Activated naive CD8-positive, alpha-beta T cell treated with anti-CD3 and anti-CD28 coated beads for 36 hours (primary cell): ENCODE data around the gene PPP2R2B. TPM values are rescaled to one million over a fixed set of nuclear protein-coding genes. Genes with fewer than 3 reads are reported as not detected.

Experiments used
- DNase-seq: peaks from one replicate; pipeline ENCODE4 v3.0.0; 2021
- H3K27ac Mint-ChIP-seq: one replicate; pipeline ENCODE4 v1.8.0; 2022; ENCODE audit warnings: mild to moderate bottlenecking, moderate library complexity, mixed read lengths
- H3K27me3 Mint-ChIP-seq: one replicate; pipeline ENCODE4 v1.8.0; 2022; ENCODE audit warnings: mild to moderate bottlenecking, mixed read lengths
- H3K36me3 Mint-ChIP-seq: one replicate; pipeline ENCODE4 v1.8.0; 2021; ENCODE audit warnings: mild to moderate bottlenecking, mixed read lengths
- H3K4me1 Mint-ChIP-seq: one replicate; pipeline ENCODE4 v1.8.0; 2021; ENCODE audit warnings: mixed read lengths
- H3K4me3 Mint-ChIP-seq: one replicate; pipeline ENCODE4 v1.8.0; 2022; ENCODE audit warnings: mild to moderate bottlenecking, moderate library complexity, mixed read lengths
- H3K9me3 Mint-ChIP-seq: one replicate; pipeline ENCODE4 v1.8.0; 2022; ENCODE audit warnings: mixed read lengths
- total RNA-seq, 2 experiments: library from RNA; stranded (reverse); gene quantifications; one replicate each; pipeline ENCODE4 v1.2.3, GENCODE V29; 2021

Gene PPP2R2B
- total RNA-seq, 2 experiments from 2014 or later = 0.19 to 0.30 TPM

DNA sequence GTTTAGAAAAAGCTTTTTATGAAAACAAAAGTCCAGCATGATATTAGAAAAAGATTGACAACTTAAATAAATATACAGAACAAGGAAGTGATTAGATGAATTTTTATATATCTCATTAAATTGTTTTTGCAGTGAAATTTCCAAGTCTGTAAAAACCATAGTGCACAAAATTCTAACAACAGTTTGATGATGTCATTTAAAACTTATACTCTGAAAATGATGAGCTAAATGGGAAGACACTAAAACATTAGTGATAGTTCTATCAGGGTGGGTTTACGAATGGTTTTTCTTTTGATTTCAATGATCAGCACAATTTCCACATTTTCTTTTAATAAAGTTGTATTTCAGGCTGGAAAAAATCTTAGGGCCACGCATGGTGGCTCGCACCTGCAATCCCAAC lies 236.1 kb downstream of the PPP2R2B start:
- H3K4me3 Mint-ChIP-seq = no peak overlapping the region
- H3K36me3 Mint-ChIP-seq = no peaks in the 10 kb centered on the region
- H3K9me3 Mint-ChIP-seq = no peaks in the 10 kb centered on the region
- no peaks in the 10 kb centered on the region for H3K4me1 Mint-ChIP-seq
- no peak overlapping the region for H3K27ac Mint-ChIP-seq
- H3K27me3 Mint-ChIP-seq = no peaks in the 10 kb centered on the region
- no peak for DNase-seq

DNA sequence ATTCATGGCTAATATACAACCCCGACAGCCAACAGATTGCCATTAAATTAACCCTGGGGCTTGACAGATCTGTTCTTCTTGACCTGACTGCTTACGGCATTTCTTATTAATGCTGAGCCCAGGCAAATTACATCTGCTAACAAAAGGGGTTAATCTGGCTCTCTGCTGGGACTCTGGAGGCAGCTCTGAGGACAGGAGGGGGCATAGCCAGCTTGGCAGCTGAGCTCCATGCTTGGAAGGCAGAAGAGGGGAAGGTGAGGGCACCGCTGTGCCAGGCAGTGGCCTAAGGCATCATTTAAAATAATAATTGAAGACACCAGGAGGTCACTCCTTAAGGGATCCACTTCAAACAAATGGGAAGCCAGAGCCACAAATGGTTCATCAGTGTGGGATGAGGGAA lies 236.6 kb downstream of the PPP2R2B start:
- H3K36me3 Mint-ChIP-seq = no peaks in the 10 kb centered on the region

DNA sequence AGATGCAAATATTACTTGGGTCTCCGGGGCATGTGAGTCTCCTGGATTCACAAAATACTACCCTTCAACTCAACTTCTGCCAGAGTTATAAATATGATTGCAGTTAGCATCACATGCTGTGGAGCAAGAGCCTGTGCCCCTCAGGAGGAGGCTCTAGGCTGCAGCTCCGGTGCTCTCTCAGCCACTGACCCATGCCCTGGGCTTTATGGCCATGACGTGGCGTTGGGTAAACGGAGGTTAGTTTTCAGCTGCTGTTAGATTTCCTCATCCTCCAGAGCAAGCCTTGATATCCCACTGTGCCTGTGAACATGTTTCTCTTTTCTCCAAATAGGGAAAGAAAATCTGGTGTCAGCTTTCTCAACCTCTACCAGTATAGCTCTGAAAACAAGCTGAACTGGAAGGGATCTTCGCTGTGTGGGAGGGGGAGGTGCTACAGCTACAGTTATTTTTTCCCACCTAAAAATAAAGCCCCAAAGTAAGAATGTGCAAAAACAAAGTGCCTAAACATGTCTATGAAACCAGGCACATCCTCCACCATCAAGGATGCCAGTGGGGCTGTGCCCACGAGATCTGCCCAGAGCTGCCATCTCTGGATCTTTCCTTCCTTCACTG lies 238.2 kb downstream of the PPP2R2B start:
- Mint-ChIP-seq H3K4me1 (no peaks in the 10 kb centered on the region), H3K36me3 (no peaks in the 10 kb centered on the region), H3K9me3 (no peaks in the 10 kb centered on the region), H3K27me3 (no peaks in the 10 kb centered on the region), H3K27ac (no peak overlapping the region), H3K4me3 (no peak overlapping the region)
- no peak for DNase-seq

More for the DNA sequence above, 236.6 kb downstream of the PPP2R2B start:
- H3K27me3 Mint-ChIP-seq = no peaks in the 10 kb centered on the region
- H3K27ac Mint-ChIP-seq = no peak overlapping the region
- no peak for DNase-seq
- no peak overlapping the region for H3K4me3 Mint-ChIP-seq
- H3K4me1 Mint-ChIP-seq = no peaks in the 10 kb centered on the region
- no peaks in the 10 kb centered on the region for H3K9me3 Mint-ChIP-seq

DNA sequence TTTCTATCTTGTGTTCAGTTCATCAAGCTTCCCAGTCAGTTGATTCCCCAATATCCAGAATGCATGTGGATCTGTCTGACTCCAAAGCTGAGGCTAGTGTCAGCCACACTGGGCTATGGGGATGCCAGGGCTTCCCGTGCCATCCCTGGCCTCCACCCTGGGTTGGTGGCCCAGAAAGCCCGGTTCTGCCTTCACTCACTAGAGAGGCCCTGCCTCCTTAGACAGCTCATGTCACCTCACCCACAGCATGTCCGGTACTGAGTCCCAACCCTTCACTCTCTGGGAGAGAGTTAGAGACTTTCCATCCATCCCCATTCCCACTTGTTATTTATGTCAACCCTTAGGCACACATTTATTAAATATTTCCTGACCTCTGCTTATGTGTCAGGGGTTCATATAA lies 243.1 kb downstream of the PPP2R2B start:
- no peak for DNase-seq
- Mint-ChIP-seq H3K4me3 (no peak overlapping the region), H3K27ac (no peak overlapping the region), H3K36me3 (no peaks in the 10 kb centered on the region), H3K27me3 (no peaks in the 10 kb centered on the region), H3K9me3 (no peaks in the 10 kb centered on the region), H3K4me1 (no peaks in the 10 kb centered on the region)

DNA sequence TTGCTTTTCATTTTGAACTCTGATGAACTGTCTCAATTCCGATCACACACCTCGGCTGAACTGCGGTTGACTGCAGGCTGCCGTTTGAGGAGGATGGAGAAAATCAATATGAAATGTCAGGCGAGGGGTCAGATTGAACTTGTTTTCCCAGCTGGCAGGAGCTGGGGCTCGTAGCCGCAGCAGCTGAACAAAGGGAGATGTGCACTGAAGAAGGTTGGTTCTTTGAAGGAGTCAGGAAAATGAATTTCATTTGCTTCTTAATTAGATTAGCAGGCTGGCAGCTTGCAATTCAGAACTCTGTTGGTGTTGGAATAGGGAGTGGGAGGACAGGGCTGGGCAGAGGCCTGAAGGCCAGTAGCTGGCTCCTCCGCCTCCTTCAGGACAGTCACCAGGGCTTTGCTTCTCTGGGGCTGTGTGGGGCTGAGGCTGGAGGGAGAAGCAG lies 245.2 kb downstream of the PPP2R2B start:
- H3K27me3 Mint-ChIP-seq = no peaks in the 10 kb centered on the region
- H3K36me3 Mint-ChIP-seq = no peaks in the 10 kb centered on the region
- H3K9me3 Mint-ChIP-seq = no peaks in the 10 kb centered on the region
- DNase-seq = no peak
- no peak overlapping the region for H3K4me3 Mint-ChIP-seq
- no peak overlapping the region for H3K27ac Mint-ChIP-seq
- H3K4me1 Mint-ChIP-seq = no peaks in the 10 kb centered on the region

DNA sequence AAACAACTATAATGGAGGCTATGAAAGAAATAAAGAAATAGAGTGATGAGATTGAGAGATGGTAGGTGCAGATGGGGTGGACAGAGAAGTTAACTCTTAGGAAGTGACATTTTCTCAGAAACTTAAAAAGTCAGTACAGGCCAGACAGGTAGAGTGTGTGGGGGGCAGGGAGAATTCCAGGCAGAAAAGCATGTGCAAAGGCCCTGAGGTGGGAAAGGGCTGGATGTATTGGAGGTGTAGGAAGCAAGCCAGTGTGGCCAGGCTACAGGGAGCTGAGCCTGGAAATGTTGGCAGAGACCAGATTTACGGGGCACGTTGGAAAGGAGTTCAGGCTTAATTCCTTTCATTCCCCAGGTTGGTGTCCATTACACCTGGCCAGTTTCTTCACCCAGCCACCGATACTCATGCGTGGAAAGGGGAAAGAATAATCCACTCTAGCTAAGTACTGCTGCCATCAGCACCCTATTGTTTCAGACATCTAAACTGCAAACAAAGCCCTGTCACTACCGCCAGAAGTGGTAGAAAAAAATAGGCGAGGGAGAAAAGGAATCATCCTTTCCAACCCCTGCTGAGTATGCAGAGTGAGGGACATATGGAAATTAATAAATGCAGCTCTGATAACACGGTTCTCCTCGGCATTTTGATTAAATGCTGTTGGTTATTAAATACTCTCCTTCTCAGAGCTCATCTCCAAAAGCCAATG lies 245.8 kb downstream of the PPP2R2B start:
- no peak overlapping the region for H3K4me3 Mint-ChIP-seq
- H3K27ac Mint-ChIP-seq = no peak overlapping the region
- DNase-seq = no peak
- no peaks in the 10 kb centered on the region for H3K4me1 Mint-ChIP-seq
- no peaks in the 10 kb centered on the region for H3K9me3 Mint-ChIP-seq
- H3K27me3 Mint-ChIP-seq = no peaks in the 10 kb centered on the region
- no peaks in the 10 kb centered on the region for H3K36me3 Mint-ChIP-seq

DNA sequence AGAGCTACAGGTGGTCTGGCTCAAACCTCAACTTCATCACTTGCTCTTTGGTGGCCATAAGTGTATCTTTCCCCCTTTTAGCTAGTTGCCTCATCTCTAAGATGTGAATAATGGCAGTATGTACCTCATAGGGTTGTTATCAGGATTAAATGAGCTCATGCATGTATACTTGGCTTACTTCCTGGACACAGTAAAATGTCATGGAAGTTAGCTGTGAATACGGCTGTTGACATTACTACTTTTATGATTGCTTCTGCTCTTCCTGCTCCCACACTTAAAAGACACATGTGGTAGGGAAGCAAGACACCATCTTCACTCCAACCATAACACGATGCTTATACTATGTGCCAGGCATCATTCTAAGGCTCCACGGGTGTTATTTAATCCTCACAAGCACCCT lies 248.1 kb downstream of the PPP2R2B start:
- H3K27ac Mint-ChIP-seq = no peak overlapping the region
- H3K27me3 Mint-ChIP-seq = no peaks in the 10 kb centered on the region
- H3K4me3 Mint-ChIP-seq = no peak overlapping the region
- no peak for DNase-seq
- H3K9me3 Mint-ChIP-seq = peaks cover 1% of the 10 kb centered on the region
- no peaks in the 10 kb centered on the region for H3K36me3 Mint-ChIP-seq
- H3K4me1 Mint-ChIP-seq = no peaks in the 10 kb centered on the region

DNA sequence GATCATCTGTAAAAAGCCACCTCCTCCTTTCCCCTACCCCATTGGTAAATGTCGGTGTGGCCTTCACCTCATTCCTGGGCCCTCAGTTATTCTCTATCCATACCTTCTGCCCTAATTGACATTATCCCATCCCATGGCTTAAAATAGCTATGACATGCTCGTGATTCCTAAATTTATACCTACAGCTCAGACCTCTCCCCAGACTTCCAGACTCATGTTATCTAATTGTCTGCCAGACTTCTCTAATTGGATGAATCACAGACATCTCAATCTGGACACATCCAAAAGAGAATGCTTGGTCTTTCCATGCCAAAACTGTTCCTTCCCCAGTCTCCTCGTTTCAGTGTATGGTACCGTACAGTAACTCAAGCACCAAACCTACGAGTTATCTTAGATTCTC lies 249.6 kb downstream of the PPP2R2B start:
- H3K27ac Mint-ChIP-seq = no peak overlapping the region
- no peaks in the 10 kb centered on the region for H3K27me3 Mint-ChIP-seq
- H3K36me3 Mint-ChIP-seq = no peaks in the 10 kb centered on the region
- H3K4me1 Mint-ChIP-seq = no peaks in the 10 kb centered on the region
- no peak for DNase-seq
- H3K4me3 Mint-ChIP-seq = no peak overlapping the region
- peaks cover 1% of the 10 kb centered on the region for H3K9me3 Mint-ChIP-seq

DNA sequence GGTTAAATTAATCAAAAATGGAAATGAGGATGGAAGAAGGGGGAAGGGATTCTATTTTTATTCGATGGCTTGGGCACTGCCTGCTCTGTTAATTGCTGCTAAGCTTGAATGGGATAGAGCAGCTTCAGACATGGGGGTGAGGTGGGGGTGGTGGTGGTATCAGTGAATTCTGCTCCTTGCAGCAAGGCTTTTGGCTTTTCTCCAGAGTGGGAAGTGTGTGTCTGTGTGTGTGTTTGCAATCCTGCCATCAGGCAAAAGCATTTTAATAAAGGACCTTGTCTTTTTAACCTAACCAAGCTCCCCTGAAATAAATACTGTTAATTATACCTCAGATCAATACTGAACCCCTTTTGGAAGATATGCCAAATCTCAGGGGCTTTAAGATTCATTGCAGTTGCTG lies 251.6 kb downstream of the PPP2R2B start:
- no peaks in the 10 kb centered on the region for H3K36me3 Mint-ChIP-seq

DNA sequence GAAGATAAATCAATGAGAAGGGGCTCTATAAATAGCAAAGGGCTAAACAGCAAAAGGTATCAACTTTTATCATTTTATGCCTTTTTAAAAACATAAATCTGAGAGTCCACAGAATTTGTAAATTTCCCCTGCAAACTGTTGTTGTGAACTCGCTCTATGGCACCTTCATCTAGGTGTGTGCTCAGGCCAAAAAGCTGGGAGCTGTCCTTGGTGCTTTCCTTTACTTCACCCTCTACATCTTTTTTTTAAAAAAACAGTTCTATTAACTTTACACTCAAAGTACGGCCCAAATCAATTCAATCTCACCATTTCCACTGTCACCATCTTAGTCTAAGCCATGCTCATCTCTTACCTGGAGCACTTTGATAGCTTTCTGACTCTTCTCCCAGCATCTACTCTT lies 254.4 kb downstream of the PPP2R2B start:
- Mint-ChIP-seq H3K27ac (no peak overlapping the region), H3K36me3 (no peaks in the 10 kb centered on the region), H3K4me1 (no peaks in the 10 kb centered on the region), H3K4me3 (no peak overlapping the region), H3K9me3 (peaks cover 1% of the 10 kb centered on the region), H3K27me3 (no peaks in the 10 kb centered on the region)
- no peak for DNase-seq

More for the DNA sequence above, 251.6 kb downstream of the PPP2R2B start:
- Mint-ChIP-seq H3K27ac (no peak overlapping the region), H3K27me3 (no peaks in the 10 kb centered on the region), H3K4me1 (no peaks in the 10 kb centered on the region), H3K4me3 (no peak overlapping the region), H3K9me3 (peaks cover 1% of the 10 kb centered on the region)
- DNase-seq = no peak

DNA sequence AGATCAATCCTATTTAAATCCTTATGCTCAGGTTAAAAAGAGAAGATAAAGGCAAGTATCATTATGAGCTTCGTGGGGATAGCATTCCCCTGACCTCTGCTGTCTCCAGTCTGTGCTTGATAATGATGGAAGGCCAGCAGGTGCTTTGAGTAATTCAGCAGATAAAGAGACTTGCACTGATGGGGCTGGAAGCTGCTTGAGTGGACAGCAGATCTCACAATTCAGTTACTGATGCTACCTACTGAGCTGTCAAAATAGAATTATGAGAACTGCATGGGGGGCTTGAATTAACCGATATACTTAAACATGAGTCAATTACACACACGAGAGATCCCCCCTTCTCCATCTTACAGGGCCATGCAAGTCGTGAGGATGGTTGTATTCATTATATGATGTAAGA lies 254.9 kb downstream of the PPP2R2B start:
- H3K4me3 Mint-ChIP-seq = no peak overlapping the region
- H3K27ac Mint-ChIP-seq = no peak overlapping the region
- H3K9me3 Mint-ChIP-seq = peaks cover 1% of the 10 kb centered on the region
- H3K27me3 Mint-ChIP-seq = no peaks in the 10 kb centered on the region
- H3K4me1 Mint-ChIP-seq = no peaks in the 10 kb centered on the region
- no peaks in the 10 kb centered on the region for H3K36me3 Mint-ChIP-seq
- no peak for DNase-seq

DNA sequence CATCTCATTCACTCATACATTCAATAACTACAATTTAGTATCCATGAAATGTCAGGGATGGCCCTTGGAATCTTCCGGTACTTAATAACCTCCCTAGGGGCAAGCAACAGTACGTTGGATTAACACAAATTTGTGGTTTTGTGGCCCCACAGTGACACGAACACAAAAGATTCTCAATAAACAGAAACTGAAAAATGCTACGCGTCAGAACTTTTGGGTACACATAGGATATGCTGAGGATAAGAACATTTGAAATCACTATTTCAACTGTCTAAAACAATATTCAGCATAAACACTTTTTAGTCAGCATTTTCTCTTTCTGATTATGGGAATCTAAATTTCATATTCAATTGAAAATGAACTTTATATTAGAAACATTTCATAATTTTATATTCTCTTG lies 255.5 kb downstream of the PPP2R2B start:
- no peak overlapping the region for H3K27ac Mint-ChIP-seq
- H3K36me3 Mint-ChIP-seq = no peaks in the 10 kb centered on the region
- no peaks in the 10 kb centered on the region for H3K4me1 Mint-ChIP-seq
- no peak for DNase-seq
- H3K27me3 Mint-ChIP-seq = no peaks in the 10 kb centered on the region
- H3K9me3 Mint-ChIP-seq = peaks cover 1% of the 10 kb centered on the region
- H3K4me3 Mint-ChIP-seq = no peak overlapping the region

DNA sequence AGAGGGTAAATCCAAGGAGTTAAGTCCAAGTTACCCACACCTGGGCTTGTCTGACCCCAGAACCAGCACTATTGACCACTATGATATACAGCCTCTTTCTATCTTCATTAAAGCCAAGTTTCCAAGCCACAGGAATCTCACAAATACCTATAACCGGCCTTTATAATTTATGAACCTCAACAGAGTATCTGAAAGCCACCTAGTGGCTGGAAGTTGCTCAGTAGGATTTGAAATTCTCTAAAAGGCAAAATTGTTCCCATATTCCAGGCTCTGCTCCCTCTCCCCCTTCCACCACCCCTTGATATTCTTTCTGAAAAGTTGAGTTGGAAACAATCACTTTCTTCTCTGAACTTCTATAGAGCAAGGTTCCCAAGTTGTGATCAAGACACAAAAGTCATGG lies 256.2 kb downstream of the PPP2R2B start:
- no peaks in the 10 kb centered on the region for H3K27me3 Mint-ChIP-seq
- no peak overlapping the region for H3K4me3 Mint-ChIP-seq
- peaks cover 1% of the 10 kb centered on the region for H3K9me3 Mint-ChIP-seq
- H3K27ac Mint-ChIP-seq = no peak overlapping the region
- DNase-seq = no peak
- H3K4me1 Mint-ChIP-seq = no peaks in the 10 kb centered on the region
- H3K36me3 Mint-ChIP-seq = no peaks in the 10 kb centered on the region

DNA sequence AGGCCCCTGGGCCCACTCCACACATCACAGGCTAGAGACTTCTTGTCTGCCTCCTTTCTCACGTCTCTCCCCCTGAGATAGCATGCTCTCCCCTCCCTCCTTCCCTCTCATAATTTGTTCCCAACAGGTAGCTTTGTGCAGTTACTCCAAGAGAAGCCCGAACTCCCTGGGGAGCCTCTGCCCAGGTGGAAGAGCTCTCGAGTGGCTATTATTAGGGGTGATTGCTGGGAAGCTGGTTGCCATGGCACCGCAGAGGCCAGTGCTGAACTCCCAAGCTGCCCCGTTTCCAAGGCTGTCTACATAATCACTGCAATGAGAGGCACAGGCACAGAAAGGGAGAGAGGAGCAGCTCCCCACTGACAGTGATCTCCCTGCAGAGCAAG lies 257.9 kb downstream of the PPP2R2B start:
- no peak for DNase-seq
- Mint-ChIP-seq H3K9me3 (peaks cover 10% of the 10 kb centered on the region), H3K27ac (no peak overlapping the region), H3K27me3 (no peaks in the 10 kb centered on the region), H3K36me3 (no peaks in the 10 kb centered on the region), H3K4me1 (no peaks in the 10 kb centered on the region), H3K4me3 (no peak overlapping the region)

DNA sequence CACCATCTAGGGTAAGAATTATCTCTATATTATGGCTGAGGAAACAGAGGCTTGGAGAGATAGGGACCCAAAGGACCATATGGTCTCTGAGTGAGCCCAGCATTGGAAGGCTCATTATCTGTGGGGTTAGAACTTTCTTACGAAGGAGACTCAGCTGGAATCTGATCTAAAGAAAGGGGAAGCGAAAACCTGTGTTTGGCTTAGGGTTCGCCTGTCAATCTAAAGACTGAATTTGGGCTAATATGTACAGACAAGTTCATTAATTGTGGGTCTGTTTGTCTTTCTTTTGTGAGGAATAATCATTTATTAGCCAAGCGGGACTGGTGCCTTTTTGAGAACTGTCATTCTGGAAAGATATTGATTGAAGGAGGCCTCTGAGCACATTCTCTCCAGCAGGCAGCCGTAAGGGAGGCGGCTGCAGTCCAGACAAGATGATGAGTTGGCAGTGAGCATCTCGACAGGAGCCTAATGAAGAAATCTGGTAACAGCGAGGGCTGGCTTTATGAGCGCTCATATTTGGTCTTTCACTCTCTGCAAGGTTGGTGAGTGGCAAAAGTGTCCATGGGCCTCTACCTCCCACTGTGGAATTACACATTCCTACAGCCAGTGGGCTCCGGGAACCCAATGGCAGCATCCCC lies 258.4 kb downstream of the PPP2R2B start:
- no peak overlapping the region for H3K27ac Mint-ChIP-seq
- no peaks in the 10 kb centered on the region for H3K36me3 Mint-ChIP-seq
- no peaks in the 10 kb centered on the region for H3K4me1 Mint-ChIP-seq
- no peak for DNase-seq
- no peak overlapping the region for H3K4me3 Mint-ChIP-seq
- H3K9me3 Mint-ChIP-seq = peaks cover 13% of the 10 kb centered on the region
- no peaks in the 10 kb centered on the region for H3K27me3 Mint-ChIP-seq

DNA sequence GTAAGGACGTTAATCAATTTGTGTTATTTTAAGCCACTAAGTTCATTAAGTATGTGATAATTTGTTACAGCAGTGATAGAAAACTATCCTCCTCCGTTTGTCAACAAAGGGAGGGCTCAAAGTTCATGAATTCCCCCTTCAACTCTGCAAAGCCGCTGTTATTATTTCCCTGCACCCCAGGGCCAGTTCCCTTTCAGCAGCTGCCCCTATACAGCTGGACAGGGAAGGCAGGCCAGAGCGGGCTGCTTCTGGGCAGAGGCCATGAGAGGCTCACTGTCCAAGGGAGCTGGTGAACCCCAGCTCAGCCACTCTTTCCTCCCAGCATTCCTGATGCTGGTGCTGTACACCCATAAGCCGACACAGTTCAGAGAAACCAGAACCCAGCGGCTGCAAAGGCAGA lies 260.1 kb downstream of the PPP2R2B start:
- H3K36me3 Mint-ChIP-seq = no peaks in the 10 kb centered on the region
- DNase-seq = no peak

More for the DNA sequence above, 260.1 kb downstream of the PPP2R2B start:
- H3K27me3 Mint-ChIP-seq = no peaks in the 10 kb centered on the region
- H3K9me3 Mint-ChIP-seq = peaks cover 13% of the 10 kb centered on the region
- no peak overlapping the region for H3K27ac Mint-ChIP-seq
- no peak overlapping the region for H3K4me3 Mint-ChIP-seq
- no peaks in the 10 kb centered on the region for H3K4me1 Mint-ChIP-seq
